Stimulated activated CD8-positive, alpha-beta memory T cell treated with anti-CD3 and anti-CD28 coated beads, Interleukin-15, amount 100 ng/mL, for 1 hour (primary cell): ENCODE measurements around the gene SF3B1.
"Not testable (repeated sequence)": the region's sequence is repeated elsewhere in the genome, so short reads cannot be mapped to it uniquely, and the experiment has no call there.

Source experiments
- DNase-seq: peaks from one replicate; pipeline ENCODE4 v3.0.0-alpha.2; 2020; ENCODE audit warnings: low read depth

The SF3B1 gene, protein sequence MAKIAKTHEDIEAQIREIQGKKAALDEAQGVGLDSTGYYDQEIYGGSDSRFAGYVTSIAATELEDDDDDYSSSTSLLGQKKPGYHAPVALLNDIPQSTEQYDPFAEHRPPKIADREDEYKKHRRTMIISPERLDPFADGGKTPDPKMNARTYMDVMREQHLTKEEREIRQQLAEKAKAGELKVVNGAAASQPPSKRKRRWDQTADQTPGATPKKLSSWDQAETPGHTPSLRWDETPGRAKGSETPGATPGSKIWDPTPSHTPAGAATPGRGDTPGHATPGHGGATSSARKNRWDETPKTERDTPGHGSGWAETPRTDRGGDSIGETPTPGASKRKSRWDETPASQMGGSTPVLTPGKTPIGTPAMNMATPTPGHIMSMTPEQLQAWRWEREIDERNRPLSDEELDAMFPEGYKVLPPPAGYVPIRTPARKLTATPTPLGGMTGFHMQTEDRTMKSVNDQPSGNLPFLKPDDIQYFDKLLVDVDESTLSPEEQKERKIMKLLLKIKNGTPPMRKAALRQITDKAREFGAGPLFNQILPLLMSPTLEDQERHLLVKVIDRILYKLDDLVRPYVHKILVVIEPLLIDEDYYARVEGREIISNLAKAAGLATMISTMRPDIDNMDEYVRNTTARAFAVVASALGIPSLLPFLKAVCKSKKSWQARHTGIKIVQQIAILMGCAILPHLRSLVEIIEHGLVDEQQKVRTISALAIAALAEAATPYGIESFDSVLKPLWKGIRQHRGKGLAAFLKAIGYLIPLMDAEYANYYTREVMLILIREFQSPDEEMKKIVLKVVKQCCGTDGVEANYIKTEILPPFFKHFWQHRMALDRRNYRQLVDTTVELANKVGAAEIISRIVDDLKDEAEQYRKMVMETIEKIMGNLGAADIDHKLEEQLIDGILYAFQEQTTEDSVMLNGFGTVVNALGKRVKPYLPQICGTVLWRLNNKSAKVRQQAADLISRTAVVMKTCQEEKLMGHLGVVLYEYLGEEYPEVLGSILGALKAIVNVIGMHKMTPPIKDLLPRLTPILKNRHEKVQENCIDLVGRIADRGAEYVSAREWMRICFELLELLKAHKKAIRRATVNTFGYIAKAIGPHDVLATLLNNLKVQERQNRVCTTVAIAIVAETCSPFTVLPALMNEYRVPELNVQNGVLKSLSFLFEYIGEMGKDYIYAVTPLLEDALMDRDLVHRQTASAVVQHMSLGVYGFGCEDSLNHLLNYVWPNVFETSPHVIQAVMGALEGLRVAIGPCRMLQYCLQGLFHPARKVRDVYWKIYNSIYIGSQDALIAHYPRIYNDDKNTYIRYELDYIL

GRCh38 chr2:197434541-197435513 is at the start of gene SF3B1:
SF3B1 (minus strand) TSS chr2:197435028; CDS start chr2:197434999, 29 bp downstream.
- peak; percentile 98 for DNase-seq

GRCh38 chr2:197484248-197484647 is 49.4 kb upstream of the SF3B1 start:
- not testable (repeated sequence) for DNase-seq

DNA sequence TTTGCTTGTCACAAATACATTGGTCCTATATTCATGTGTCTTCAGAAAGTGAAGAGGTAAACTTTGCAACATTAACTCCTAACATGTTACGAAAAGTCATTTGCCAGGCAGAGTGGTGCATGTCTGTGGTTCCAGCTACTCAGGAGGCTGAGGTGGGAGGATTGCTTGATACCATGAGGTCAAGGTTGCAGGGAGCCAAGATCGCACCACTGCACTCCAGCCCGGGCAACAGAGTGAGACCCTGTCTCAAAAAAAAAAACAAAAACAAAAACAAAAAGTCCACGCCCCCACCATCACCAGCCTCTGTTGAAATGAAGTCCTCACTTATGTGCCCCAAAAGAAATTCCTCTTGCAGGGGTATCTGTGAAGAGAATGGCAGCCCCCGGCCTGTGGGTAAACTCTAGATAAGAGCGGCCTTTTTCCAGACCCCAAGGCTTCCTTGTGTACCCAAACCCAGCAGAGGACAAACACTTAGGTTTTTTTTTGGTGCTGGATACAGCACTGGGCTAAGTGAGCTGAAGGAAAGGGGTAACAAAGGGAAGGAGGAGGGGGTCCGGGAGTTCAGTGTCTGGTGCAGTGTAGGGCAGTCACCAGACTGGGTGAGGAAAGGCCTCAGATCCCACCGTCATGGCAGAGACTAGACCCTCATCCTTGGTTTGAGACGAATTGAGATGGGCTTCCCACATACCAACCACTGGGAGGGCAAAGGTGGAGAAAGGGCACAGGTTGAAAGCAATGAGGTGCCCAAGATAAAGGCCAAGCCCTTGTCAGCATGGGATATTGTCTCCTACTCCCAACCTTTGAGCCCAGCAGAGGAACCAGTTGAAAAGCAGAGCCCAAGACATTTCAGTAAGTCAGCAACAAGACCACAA is 45.6 kb upstream of the SF3B1 start:
- no peak for DNase-seq

- no peak for DNase-seq
Observed at GRCh38 chr2:197477797-197478196, 43.0 kb upstream of the SF3B1 start.

GRCh38 chr2:197472166-197472565 is 37.3 kb upstream of the SF3B1 start:
- DNase-seq, result no peak

DNA sequence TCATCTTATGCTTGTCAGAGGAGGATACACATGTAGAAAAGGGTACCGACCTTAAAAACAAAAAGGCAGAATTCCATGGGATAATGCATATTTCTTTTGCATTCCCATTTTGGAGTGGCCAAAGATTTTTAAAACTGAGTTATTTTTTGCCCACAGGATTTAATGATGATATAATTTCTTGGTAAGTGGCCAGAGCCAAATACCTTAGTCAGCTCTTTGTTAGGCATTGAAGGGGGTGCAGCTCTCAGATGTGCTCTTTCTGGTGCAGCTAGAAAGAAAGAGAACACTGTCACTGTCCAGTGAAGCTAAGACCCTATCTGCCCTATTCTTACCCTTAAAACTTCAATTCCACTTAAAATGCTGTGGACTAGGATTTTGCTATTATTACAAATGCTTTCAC is 29.3 kb upstream of the SF3B1 start:
- no peak for DNase-seq

DNA sequence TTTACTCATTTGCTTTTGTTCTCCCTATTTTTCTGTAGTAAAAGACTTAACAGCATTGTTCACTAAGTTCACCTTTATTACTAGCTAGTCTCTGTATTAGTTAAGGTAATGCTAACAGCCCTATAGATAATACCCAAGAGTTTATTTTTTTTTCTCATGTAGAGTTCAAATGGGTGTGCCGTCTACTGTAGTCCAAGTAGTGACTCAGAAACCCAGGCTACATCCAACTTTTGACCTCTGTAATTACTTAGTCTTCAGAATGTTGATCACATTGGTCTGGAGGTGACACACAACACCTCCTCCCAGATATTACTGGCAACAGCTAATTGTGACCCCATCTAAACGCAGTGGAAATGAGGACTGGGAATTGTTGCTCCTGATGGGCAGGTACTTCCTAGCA is 26.2 kb upstream of the SF3B1 start:
- DNase-seq, result no peak

DNA sequence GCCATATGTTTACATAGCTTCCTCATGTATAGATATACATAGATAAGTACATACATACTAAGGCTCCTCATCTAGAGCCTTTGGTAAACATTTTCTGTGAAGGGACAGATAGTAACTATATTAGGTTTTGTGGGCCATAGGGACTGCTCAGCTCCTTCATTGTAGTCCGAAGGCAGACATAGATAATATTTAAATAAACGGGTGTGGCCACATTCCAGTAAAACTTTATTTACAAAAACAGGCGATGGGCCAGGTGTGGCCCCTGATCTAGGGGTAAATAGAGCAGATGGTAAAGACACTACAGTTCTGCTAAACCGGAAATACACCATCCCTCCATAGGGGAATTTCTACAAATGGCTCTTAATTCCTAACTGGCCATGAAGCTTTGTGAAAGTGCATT is 25.8 kb upstream of the SF3B1 start:
- DNase-seq, result no peak

- no peak for DNase-seq
Observed at GRCh38 chr2:197455428-197455827, 20.6 kb upstream of the SF3B1 start.

- no peak for DNase-seq
Observed at GRCh38 chr2:197454923-197455322, 20.1 kb upstream of the SF3B1 start.

- DNase-seq, result no peak
Observed at GRCh38 chr2:197453914-197454398, 19.1 kb upstream of the SF3B1 start.

GRCh38 chr2:197453123-197453913 is 18.5 kb upstream of the SF3B1 start, which contains the start of gene COQ10B:
COQ10B (plus strand) TSS chr2:197453552; CDS start chr2:197453561, 9 bp downstream.
- peak; percentile 95 for DNase-seq

GRCh38 chr2:197452754-197453122 is 17.9 kb upstream of the SF3B1 start:
- no peak for DNase-seq

- not testable (repeated sequence) for DNase-seq
Observed at GRCh38 chr2:197450935-197451358, 16.1 kb upstream of the SF3B1 start.

DNA sequence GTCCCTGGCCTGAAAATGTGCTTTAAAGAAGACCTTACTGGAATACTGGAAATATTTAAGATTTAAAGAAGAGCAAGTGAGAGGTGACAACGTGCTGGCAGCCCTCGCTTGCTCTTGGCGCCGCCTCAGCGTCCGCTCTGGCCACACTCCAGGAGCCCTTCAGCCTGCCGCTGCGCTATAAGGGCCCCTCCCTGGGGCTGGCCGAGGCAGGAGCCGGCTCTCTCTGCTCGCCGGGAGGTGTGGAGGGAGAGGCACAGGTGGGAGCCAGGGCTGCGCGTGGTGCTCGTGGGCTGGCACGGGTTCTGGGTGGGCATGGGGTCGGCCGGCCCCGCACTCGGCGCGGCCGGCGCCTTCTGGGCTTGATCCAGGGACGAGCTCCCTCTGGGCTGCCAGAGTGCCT is 15.6 kb upstream of the SF3B1 start:
- no peak for DNase-seq

DNA sequence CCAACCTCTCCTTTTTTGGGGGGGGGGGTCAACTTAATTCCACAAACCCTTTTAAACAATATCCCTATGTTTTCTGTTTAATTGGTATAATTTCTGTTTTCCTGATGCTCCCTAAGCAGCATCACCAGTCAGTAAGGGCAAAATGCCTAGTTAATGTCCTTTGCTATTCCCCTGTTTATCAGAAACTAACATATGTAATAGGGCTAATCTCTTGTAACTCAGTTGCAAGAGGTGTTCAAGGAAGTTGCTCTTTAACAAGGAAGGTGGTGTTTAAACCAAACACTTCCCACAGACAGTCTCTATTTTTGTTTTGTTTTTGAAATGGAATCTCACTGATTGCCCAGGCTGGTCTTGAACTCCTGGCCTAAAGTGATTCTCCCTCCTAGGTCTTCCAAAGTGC is 12.0 kb upstream of the SF3B1 start:
- no peak for DNase-seq

- DNase-seq, result no peak
Observed at GRCh38 chr2:197445746-197446145, 10.9 kb upstream of the SF3B1 start.

DNA sequence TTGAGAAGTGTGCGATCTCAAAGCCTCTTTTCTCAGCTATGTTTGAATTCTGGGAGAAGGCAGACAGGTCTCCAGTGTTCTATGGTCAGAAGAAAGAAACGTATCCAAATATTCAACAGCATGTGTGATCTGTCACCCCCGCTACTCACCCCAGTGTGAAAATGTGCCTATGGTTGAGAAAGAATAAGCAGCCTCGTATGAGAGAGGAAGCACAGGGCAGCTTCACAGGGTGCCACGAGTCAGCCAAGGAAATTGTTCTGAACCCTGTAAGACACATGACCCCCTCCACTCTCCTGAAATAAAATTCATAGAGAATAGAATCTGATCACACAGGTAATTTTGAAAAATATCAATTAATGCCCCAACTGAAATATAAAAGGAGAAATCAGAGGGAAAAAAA is 8.0 kb upstream of the SF3B1 start:
- DNase-seq, result no peak

- DNase-seq, result no peak
Observed at GRCh38 chr2:197437380-197437779, 2.6 kb upstream of the SF3B1 start.
